Gastroesophageal sphincter (tissue), 3 donors: Measurements from ENCODE around the gene PACS1.

Experiments
- CTCF ChIP-seq, 4 experiments: fragments of 200-600 bp in 2 of 4; fragments of 450-650 bp in 2 of 4; sonication (generic) in 1 of 4; IDR thresholded peaks; one replicate each; pipeline ENCODE4 v1.5.1; 2017 to 2019; ENCODE audit warnings: antibody characterized with exemption in 4 of 4, mild to moderate bottlenecking in 2 of 4, moderate library complexity in 2 of 4
- POLR2A ChIP-seq, 2 donors: fragments of 450-650 bp; IDR thresholded peaks; one replicate each; pipeline ENCODE4 v1.6.1; 2017; ENCODE audit warnings: antibody characterized with exemption in 2 of 2, mild to moderate bottlenecking in 2 of 2, moderate library complexity in 1 of 2

- TF ChIP-seq CTCF (IDR thresholded peaks at IDR 0.05) = no peak
- TF ChIP-seq POLR2A (IDR thresholded peaks at IDR 0.05) = no peak
Observed at GRCh38 chr11:66283461-66284105, 213.5 kb downstream of the PACS1 start.
